ENCODE data around the gene PCDHA6.
"Not testable (repeated sequence)": the region's sequence is repeated elsewhere in the genome, so short reads cannot be mapped to it uniquely, and the experiment has no call there.

Gene PCDHA6

GRCh38 chr5:140868721-140869554 lies 41.2 kb downstream of the PCDHA6 start, which contains the start of gene PCDHA11:
PCDHA11 (plus strand) TSS chr5:140868957; CDS start chr5:140869104, 147 bp downstream.
- no peak for DNase-seq

GRCh38 chr5:140869555-140869886 lies 41.8 kb downstream of the PCDHA6 start:
- peak; percentile 2 for DNase-seq

GRCh38 chr5:140870221-140871201 lies 42.8 kb downstream of the PCDHA6 start:
- no peak for DNase-seq

GRCh38 chr5:140875085-140876065 lies 47.6 kb downstream of the PCDHA6 start, which contains the start of gene PCDHA12:
PCDHA12 (plus strand) TSS chr5:140875308; CDS start chr5:140875473, 165 bp downstream.
- no peak for DNase-seq

- DNase-seq, result not testable (repeated sequence)
Observed at GRCh38 chr5:140876541-140877261, 48.9 kb downstream of the PCDHA6 start.

GRCh38 chr5:140877262-140877581 lies 49.5 kb downstream of the PCDHA6 start:
- no peak for DNase-seq
